ENCODE measurements around the gene TCEA3. TPM values are rescaled to one million over a fixed set of nuclear protein-coding genes. Genes with fewer than 3 reads are reported as not detected.

TCEA3 gene
- total RNA-seq, 1 donor from 2014 or later = 9.7 TPM

DNA sequence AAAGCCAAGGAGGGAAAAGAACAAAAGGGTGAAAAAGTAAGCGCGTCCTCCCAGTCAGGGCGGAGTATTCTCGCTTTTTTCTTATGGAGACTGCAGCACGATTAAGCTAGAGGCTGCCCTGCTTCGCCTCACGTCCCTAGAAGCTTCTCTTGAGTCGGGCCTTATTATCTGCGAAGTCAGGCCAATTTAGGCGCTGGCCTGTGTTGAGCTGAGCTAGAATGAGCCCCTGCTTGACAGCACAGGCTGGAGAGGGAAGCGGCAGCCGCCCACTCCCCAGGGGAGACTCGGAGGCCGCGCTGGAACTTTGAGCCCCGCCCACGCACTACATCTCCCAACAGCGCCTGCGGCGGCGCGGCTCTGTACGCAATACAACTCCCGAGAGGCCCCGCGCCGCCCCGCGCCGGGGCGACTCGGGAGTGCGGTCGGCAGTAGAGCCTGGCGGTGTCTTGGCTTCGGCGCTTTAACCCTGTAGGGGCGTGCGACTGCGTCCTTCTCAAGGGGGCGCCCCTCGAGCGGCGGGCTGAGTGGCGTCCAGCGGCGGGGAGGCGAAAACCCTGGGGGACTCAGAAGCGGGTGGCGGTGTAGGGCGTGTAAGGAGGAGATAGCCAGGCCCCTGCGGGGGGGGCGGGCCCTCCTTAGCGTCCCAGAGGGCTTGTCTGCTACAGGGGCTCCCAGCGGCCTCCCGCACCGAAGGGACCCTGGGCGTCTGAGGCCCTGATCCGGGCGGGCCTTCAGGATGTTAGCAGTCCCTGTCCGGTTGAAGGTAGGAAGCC lies 55.8 kb downstream of the TCEA3 start:
- peaks cover 39% of the 10 kb centered on the region for H3K4me1 Mint-ChIP-seq (ENCODE audit: unreplicated experiment)
- TF ChIP-seq, protein P1, sequence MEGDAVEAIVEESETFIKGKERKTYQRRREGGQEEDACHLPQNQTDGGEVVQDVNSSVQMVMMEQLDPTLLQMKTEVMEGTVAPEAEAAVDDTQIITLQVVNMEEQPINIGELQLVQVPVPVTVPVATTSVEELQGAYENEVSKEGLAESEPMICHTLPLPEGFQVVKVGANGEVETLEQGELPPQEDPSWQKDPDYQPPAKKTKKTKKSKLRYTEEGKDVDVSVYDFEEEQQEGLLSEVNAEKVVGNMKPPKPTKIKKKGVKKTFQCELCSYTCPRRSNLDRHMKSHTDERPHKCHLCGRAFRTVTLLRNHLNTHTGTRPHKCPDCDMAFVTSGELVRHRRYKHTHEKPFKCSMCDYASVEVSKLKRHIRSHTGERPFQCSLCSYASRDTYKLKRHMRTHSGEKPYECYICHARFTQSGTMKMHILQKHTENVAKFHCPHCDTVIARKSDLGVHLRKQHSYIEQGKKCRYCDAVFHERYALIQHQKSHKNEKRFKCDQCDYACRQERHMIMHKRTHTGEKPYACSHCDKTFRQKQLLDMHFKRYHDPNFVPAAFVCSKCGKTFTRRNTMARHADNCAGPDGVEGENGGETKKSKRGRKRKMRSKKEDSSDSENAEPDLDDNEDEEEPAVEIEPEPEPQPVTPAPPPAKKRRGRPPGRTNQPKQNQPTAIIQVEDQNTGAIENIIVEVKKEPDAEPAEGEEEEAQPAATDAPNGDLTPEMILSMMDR (IDR thresholded peaks at IDR 0.05; ENCODE audit: unreplicated experiment) = no peak
- H3K4me3 Mint-ChIP-seq (ENCODE audit: unreplicated experiment) = peak overlapping the region; percentile 96
- DNase-seq (ENCODE audit: low spot score) = peak; percentile 85
- peaks cover 36% of the 10 kb centered on the region for H3K36me3 Mint-ChIP-seq (ENCODE audit: low read depth, unreplicated experiment)
- H3K27ac Mint-ChIP-seq (ENCODE audit: unreplicated experiment) = peak overlapping the region; percentile 97
- H3K9me3 Mint-ChIP-seq (ENCODE audit: unreplicated experiment) = peaks cover 14% of the 10 kb centered on the region
- peaks cover 20% of the 10 kb centered on the region for H3K27me3 Mint-ChIP-seq (ENCODE audit: unreplicated experiment)

DNA sequence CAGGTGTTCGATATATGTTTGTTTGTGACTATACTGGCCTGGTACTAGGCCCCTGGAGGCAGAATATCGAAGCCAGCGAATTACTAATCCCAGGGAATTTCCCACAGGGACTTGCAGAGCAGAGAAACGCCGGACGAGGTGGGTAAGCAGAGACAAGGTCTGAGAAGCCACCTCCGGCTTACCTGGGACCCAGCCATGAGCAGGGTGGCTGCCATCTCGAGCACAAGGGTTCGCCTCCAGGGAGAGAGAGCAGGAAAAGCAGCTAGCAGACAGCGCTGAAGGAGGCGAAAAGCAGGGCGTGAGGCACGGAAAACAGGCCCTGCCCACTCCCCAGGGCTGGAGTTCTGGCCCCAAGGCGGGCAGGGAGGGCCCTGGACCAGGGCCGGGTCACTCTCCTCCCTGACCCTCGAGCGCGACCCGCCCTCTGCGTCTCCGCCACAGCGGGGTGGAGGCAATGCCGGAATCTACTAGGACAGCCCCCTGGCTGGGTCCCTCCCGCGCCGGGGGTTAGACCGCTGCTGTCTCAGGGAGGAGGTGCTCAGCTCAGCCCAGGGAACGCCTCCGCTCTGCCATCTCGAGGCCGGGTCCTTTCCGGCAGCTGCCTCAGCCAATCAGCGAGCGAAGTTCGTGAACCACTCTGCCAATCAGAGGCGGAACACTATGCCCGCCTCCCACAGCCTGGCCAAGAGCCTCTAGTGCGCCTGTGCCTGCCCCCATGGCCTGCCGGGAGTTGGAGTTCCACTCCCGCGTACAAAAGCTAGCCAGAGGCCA lies 56.6 kb downstream of the TCEA3 start:
- TF ChIP-seq, protein P1 (IDR thresholded peaks at IDR 0.05; ENCODE audit: unreplicated experiment) = no peak
- peak overlapping the region; percentile 85 for H3K27ac Mint-ChIP-seq (ENCODE audit: unreplicated experiment)
- H3K27me3 Mint-ChIP-seq (ENCODE audit: unreplicated experiment) = peaks cover 20% of the 10 kb centered on the region
- H3K36me3 Mint-ChIP-seq (ENCODE audit: low read depth, unreplicated experiment) = peaks cover 42% of the 10 kb centered on the region
- peak overlapping the region; percentile 96 for H3K4me3 Mint-ChIP-seq (ENCODE audit: unreplicated experiment)
- peaks cover 21% of the 10 kb centered on the region for H3K9me3 Mint-ChIP-seq (ENCODE audit: unreplicated experiment)
- DNase-seq (ENCODE audit: low spot score) = peak; percentile 95
- peaks cover 31% of the 10 kb centered on the region for H3K4me1 Mint-ChIP-seq (ENCODE audit: unreplicated experiment)

DNA sequence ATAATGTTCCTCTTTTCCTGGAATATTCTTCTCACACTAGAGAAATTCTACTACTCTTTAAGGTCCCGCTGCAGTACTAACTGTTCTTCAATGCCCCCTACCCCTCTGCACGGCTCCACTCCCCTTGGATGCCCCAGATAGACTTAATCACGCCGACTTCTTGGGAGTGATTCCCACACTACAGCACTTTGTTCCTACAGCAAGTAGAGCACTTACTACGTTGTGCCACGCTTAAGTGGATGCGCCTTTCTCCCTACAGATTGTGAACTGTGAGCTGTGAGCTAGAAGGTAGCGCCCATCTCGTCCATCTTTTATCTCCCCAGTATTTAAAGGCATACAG lies 57.1 kb downstream of the TCEA3 start:
- H3K27ac Mint-ChIP-seq (ENCODE audit: unreplicated experiment) = peak overlapping the region; percentile 48
- TF ChIP-seq, protein P1 (IDR thresholded peaks at IDR 0.05; ENCODE audit: unreplicated experiment) = no peak
- DNase-seq (ENCODE audit: low spot score) = no peak
- H3K27me3 Mint-ChIP-seq (ENCODE audit: unreplicated experiment) = peaks cover 20% of the 10 kb centered on the region
- H3K4me1 Mint-ChIP-seq (ENCODE audit: unreplicated experiment) = peaks cover 29% of the 10 kb centered on the region
- H3K9me3 Mint-ChIP-seq (ENCODE audit: unreplicated experiment) = peaks cover 27% of the 10 kb centered on the region
- peak overlapping the region; percentile 89 for H3K4me3 Mint-ChIP-seq (ENCODE audit: unreplicated experiment)
- peaks cover 48% of the 10 kb centered on the region for H3K36me3 Mint-ChIP-seq (ENCODE audit: low read depth, unreplicated experiment)

DNA sequence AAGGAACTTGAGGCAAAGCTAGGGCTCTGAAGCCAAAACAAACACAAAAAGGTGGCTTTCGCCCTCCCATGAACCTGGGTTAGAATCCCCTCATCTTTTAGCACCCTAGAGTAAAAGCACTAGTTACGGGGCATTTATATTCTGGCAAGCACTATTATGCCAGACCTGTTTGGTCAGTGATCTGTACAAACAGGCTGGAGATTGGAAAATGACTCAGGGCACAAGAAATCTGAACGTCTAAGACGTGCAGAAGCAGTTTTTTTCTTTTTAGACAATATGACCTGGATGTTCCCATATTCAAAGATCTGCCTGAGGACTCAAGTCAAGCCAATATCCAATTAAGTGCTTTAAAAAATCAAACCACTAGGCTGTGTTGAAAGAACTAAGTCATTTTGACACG lies 58.0 kb downstream of the TCEA3 start:
- Mint-ChIP-seq H3K27me3 (ENCODE audit: unreplicated experiment) (peaks cover 19% of the 10 kb centered on the region), H3K9me3 (ENCODE audit: unreplicated experiment) (peaks cover 35% of the 10 kb centered on the region), H3K4me3 (ENCODE audit: unreplicated experiment) (peak overlapping the region; percentile 89), H3K36me3 (ENCODE audit: low read depth, unreplicated experiment) (peaks cover 56% of the 10 kb centered on the region), H3K4me1 (ENCODE audit: unreplicated experiment) (peaks cover 21% of the 10 kb centered on the region), H3K27ac (ENCODE audit: unreplicated experiment) (no peak overlapping the region)
- no peak for DNase-seq (ENCODE audit: low spot score)
- TF ChIP-seq, protein P1 (IDR thresholded peaks at IDR 0.05; ENCODE audit: unreplicated experiment) = no peak

DNA sequence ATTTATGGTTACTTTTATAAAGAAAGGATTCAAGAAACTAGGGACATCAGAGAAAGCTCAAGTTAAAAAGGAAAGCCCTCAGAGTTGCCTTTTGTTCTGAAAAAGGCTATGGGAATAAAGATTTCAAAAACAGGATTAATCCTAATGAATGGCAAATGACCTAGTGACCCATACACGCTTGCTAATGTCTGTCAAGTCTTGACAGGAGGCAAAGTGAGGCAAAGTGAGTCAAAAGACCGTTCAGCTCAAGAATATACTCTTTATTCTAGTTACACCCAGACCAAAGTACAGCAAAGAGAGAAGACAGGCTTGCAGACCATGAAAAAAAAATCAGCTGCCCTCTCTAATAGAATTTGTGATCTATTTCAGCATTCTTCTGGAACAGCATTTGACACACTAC lies 58.4 kb downstream of the TCEA3 start:
- peaks cover 40% of the 10 kb centered on the region for H3K9me3 Mint-ChIP-seq (ENCODE audit: unreplicated experiment)

More for the DNA sequence above, 58.4 kb downstream of the TCEA3 start:
- DNase-seq (ENCODE audit: low spot score) = no peak
- no peak overlapping the region for H3K27ac Mint-ChIP-seq (ENCODE audit: unreplicated experiment)
- TF ChIP-seq, protein P1 (IDR thresholded peaks at IDR 0.05; ENCODE audit: unreplicated experiment) = no peak
- H3K36me3 Mint-ChIP-seq (ENCODE audit: low read depth, unreplicated experiment) = peaks cover 61% of the 10 kb centered on the region
- H3K4me1 Mint-ChIP-seq (ENCODE audit: unreplicated experiment) = peaks cover 19% of the 10 kb centered on the region
- H3K27me3 Mint-ChIP-seq (ENCODE audit: unreplicated experiment) = peaks cover 19% of the 10 kb centered on the region
- H3K4me3 Mint-ChIP-seq (ENCODE audit: unreplicated experiment) = peak overlapping the region; percentile 75

Data from endothelial cell (in vitro differentiated cells).